ENCODE measurements around the gene IGLL5.

DNA sequence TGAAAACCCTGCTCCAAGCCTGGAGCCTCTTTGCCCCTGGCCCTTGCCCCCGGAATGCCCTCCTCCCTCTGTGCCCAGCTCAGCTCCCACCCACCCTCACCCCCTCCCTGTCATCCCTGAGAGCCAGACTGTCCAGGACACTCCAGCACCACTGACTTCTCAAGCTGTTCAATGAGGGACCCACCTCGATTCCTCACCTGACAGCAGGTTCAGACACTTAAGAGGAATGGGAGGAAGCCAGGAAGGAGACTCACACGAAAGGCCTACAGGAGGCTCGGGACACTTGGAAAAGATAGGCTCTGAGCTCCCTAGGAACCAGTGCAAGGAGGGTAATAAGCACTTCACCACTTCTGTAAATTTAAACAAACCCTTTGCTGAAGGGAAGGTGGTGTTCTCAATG is 35.8 kb downstream of the IGLL5 start:
- TF ChIP-seq, protein P1, sequence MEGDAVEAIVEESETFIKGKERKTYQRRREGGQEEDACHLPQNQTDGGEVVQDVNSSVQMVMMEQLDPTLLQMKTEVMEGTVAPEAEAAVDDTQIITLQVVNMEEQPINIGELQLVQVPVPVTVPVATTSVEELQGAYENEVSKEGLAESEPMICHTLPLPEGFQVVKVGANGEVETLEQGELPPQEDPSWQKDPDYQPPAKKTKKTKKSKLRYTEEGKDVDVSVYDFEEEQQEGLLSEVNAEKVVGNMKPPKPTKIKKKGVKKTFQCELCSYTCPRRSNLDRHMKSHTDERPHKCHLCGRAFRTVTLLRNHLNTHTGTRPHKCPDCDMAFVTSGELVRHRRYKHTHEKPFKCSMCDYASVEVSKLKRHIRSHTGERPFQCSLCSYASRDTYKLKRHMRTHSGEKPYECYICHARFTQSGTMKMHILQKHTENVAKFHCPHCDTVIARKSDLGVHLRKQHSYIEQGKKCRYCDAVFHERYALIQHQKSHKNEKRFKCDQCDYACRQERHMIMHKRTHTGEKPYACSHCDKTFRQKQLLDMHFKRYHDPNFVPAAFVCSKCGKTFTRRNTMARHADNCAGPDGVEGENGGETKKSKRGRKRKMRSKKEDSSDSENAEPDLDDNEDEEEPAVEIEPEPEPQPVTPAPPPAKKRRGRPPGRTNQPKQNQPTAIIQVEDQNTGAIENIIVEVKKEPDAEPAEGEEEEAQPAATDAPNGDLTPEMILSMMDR (IDR thresholded peaks at IDR 0.05; ENCODE audit: insufficient read depth, low read depth, low read length) = no peak
- no peak for TF ChIP-seq EZH2 (IDR thresholded peaks at IDR 0.05; ENCODE audit: insufficient read depth, low read length)
